GM10248 (cell line): ENCODE measurements around the gene ACAP1.

Source experiments
- CTCF ChIA-PET: fragments of 300-600 bp; sonication (Branson Sonifier 250); formaldehyde crosslinking; extraction: SDS; loops from one replicate; lab custom pipeline; 2021; ENCODE audit warnings: antibody characterized with exemption; lab: Yijun Ruan, JAX
- POLR2A ChIA-PET: fragments of 350-650 bp; sonication (Branson Sonifier 250); formaldehyde crosslinking; extraction: SDS; loops from one replicate; lab custom pipeline; 2020; ENCODE audit warnings: antibody characterized with exemption; lab: Yijun Ruan, JAX
- DNase-seq: peaks from one replicate; pipeline ENCODE4 v3.0.0; 2012; ENCODE audit errors: extremely low spot score
- TF ChIP-seq, protein P1 (sequence below): IDR thresholded peaks from 2 replicates; pipeline ENCODE4 v1.5.1; 2012; ENCODE audit warnings: mild to moderate bottlenecking, low read depth; ENCODE audit errors: extremely low read depth, missing control alignments, control extremely low read depth

Gene ACAP1

DNA sequence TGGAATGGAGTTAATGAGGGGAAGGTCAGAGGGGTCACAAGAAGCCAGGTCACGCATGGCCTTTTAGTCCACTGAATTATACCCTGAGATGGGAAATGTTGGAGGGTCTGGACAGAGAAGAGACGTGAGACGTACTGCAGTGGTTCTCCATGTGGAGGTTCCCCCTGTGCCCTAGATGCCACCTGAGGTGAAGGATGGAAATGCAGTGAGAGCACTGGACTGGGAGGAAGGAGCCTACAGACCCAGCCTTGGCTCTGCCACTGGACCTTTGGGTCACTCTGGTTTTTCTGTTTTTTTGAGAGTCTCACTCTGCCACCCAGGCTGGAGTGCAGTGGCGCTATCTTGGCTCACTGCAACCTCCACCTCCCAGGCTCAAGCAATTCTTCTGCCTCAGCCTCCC lies 59.8 kb downstream of the ACAP1 start:
- no peak for DNase-seq
- TF ChIP-seq, protein P1, sequence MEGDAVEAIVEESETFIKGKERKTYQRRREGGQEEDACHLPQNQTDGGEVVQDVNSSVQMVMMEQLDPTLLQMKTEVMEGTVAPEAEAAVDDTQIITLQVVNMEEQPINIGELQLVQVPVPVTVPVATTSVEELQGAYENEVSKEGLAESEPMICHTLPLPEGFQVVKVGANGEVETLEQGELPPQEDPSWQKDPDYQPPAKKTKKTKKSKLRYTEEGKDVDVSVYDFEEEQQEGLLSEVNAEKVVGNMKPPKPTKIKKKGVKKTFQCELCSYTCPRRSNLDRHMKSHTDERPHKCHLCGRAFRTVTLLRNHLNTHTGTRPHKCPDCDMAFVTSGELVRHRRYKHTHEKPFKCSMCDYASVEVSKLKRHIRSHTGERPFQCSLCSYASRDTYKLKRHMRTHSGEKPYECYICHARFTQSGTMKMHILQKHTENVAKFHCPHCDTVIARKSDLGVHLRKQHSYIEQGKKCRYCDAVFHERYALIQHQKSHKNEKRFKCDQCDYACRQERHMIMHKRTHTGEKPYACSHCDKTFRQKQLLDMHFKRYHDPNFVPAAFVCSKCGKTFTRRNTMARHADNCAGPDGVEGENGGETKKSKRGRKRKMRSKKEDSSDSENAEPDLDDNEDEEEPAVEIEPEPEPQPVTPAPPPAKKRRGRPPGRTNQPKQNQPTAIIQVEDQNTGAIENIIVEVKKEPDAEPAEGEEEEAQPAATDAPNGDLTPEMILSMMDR: no peak
- CTCF ChIA-PET: interaction anchor here (1.0 to 1.9 kb wide), 2 partner anchors 10 to 183 kb away, joined by 3 to 4 read pairs; partner anchors contain the start of gene CD68
- POLR2A ChIA-PET: interaction anchor here (0.6 kb wide), 1 partner anchor 135 kb away, joined by 3 read pairs; no protein-coding TSS in a partner anchor

DNA sequence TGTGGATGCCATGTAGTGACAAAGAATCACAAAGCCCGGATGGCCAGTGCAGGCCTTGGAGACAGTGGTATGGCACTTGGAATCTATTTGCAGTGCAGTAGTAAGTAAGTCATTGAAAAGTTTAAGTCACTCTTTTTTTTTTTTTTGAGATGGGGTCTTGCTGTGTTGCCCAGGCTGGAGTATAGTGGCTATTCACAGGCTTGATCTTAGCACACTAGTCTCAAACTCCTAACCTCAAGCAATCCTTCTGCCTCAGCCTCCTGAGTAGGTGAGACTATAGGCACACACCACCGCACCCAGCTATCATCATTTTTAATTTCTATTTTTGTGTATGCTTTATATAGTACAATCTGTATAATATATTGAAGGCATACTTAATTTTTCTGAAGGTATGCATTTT lies 62.3 kb downstream of the ACAP1 start:
- ChIA-PET CTCF (interaction anchor here (1.2 to 3.2 kb wide), 4 partner anchors 8 to 190 kb away, joined by 3 to 12 read pairs (median 4); no protein-coding TSS in a partner anchor), POLR2A (interaction anchor here (0.6 kb wide), 2 partner anchors 23 to 149 kb away, joined by 3 read pairs; no protein-coding TSS in a partner anchor)
- TF ChIP-seq, protein P1: no peak
- no peak for DNase-seq
